IMR-90 (cell line): ENCODE results near the gene PNMA8B. TPM values are rescaled to one million over a fixed set of nuclear protein-coding genes. Genes with fewer than 3 reads are reported as not detected.

ENCODE experiments used
- ATAC-seq: fragments of 200-7000 bp; cut with Tn5 transposase; 2 replicates; pipeline ENCODE4 v1.9.1; 2020; ENCODE audit warnings: low read depth, mild to moderate bottlenecking, moderate library complexity
- BruUV-seq: library from RNA; stranded (reverse); fragments of 400-500 nt; replicated peaks from 2 replicates; lab custom pipeline; 2021; lab: Mats Ljungman, UMichigan
- CTCF ChIA-PET: fragments of 300-600 bp; formaldehyde crosslinking; extraction: SDS; loops from one replicate; lab custom pipeline; 2021; ENCODE audit warnings: antibody characterized with exemption; lab: Yijun Ruan, JAX
- POLR2A ChIA-PET: fragments of 300-600 bp; sonication (Branson Sonifier 250); formaldehyde crosslinking; loops from one replicate; lab custom pipeline; 2022; ENCODE audit warnings: antibody characterized with exemption; ENCODE audit not compliant: unreplicated experiment; lab: Charles Lee
- DNase-seq: peaks from one replicate; pipeline ENCODE4 v3.0.0; 2013
- H2AFZ ChIP-seq: replicated peaks from 2 replicates; pipeline ENCODE3; 2013; ENCODE audit warnings: low read length, mild to moderate bottlenecking; ENCODE audit not compliant: poor library complexity
- H2AK5ac ChIP-seq: 2 replicates; pipeline ENCODE4 v1.6.1; 2013; ENCODE audit warnings: low read depth, low read length, inconsistent platforms
- H2AK9ac ChIP-seq: replicated peaks from 2 replicates; pipeline ENCODE3; 2013; ENCODE audit warnings: mild to moderate bottlenecking, low read depth, low read length, moderate library complexity; ENCODE audit not compliant: poor library complexity
- H2BK120ac ChIP-seq: 2 replicates; pipeline ENCODE4 v1.6.1; 2013; ENCODE audit warnings: low read depth, low read length, inconsistent platforms
- H2BK15ac ChIP-seq: 3 replicates; pipeline ENCODE4 v1.6.1; 2013; ENCODE audit warnings: low read depth, low read length, inconsistent platforms
- H2BK20ac ChIP-seq: 2 replicates; pipeline ENCODE4 v1.6.1; 2013; ENCODE audit warnings: low read depth, mild to moderate bottlenecking, inconsistent platforms, low read length, moderate library complexity
- H2BK5ac ChIP-seq: 2 replicates; pipeline ENCODE4 v1.6.1; 2013; ENCODE audit warnings: mild to moderate bottlenecking, low read depth, low read length, inconsistent platforms; ENCODE audit not compliant: poor library complexity, severe bottlenecking
- H3K14ac ChIP-seq: replicated peaks from 2 replicates; pipeline ENCODE4 v1.6.1; 2013; ENCODE audit warnings: low read depth, low read length, inconsistent platforms
- H3K18ac ChIP-seq: 2 replicates; pipeline ENCODE4 v1.6.1; 2013; ENCODE audit warnings: low read depth, low read length, control low read depth
- H3K23ac ChIP-seq: 2 replicates; pipeline ENCODE4 v1.6.1; 2013; ENCODE audit warnings: low read depth, low read length, inconsistent platforms
- H3K27ac ChIP-seq: 2 replicates; pipeline ENCODE4 v1.5.1; 2013; ENCODE audit warnings: mild to moderate bottlenecking, control low read depth, low read length; ENCODE audit not compliant: insufficient read depth
- H3K27me3 ChIP-seq: 2 replicates; pipeline ENCODE4 v1.6.1; 2013; ENCODE audit warnings: low read length; ENCODE audit not compliant: control insufficient read depth, insufficient read depth
- H3K36me3 ChIP-seq: 2 replicates; pipeline ENCODE4 v1.6.1; 2013; ENCODE audit warnings: low read length, mixed read lengths; ENCODE audit not compliant: control insufficient read depth, insufficient read depth
- H3K4ac ChIP-seq: 2 replicates; pipeline ENCODE4 v1.6.1; 2013; ENCODE audit warnings: low read depth, low read length, inconsistent platforms
- H3K4me1 ChIP-seq: 2 replicates; pipeline ENCODE4 v1.6.1; 2013; ENCODE audit warnings: low read length, mixed read lengths; ENCODE audit not compliant: control insufficient read depth, insufficient read depth
- H3K4me2 ChIP-seq: 2 replicates; pipeline ENCODE4 v1.6.1; 2013; ENCODE audit warnings: low read depth, mild to moderate bottlenecking, control low read depth, low read length, moderate library complexity
- H3K4me3 ChIP-seq: 2 replicates; pipeline ENCODE4 v1.5.1; 2013; ENCODE audit warnings: low read depth, mild to moderate bottlenecking, control low read depth, low read length, moderate library complexity; ENCODE audit not compliant: insufficient read depth
- H3K56ac ChIP-seq: 2 replicates; pipeline ENCODE4 v1.6.1; 2013; ENCODE audit warnings: low read length, inconsistent platforms; ENCODE audit not compliant: insufficient read depth; ENCODE audit errors: extremely low read depth
- H3K79me1 ChIP-seq, 2 experiments: 2 replicates each; pipeline ENCODE4 v1.6.1; 2013; ENCODE audit warnings: low read length in 2 of 2, inconsistent platforms in 1 of 2, low read depth in 1 of 2
- H3K9ac ChIP-seq: 2 replicates; pipeline ENCODE4 v1.6.1; 2013; ENCODE audit warnings: low read depth, low read length, control low read depth
- H3K9me1 ChIP-seq: 2 replicates; pipeline ENCODE4 v1.6.1; 2013; ENCODE audit warnings: low read length, inconsistent platforms; ENCODE audit not compliant: insufficient read depth
- H3K9me3 ChIP-seq: 2 replicates; pipeline ENCODE4 v1.6.1; 2013; ENCODE audit warnings: low read length; ENCODE audit not compliant: control insufficient read depth, insufficient read depth
- H4K20me1 ChIP-seq: 2 replicates; pipeline ENCODE4 v1.6.1; 2013; ENCODE audit warnings: low read length, inconsistent platforms; ENCODE audit not compliant: insufficient read depth
- H4K5ac ChIP-seq: 2 replicates; pipeline ENCODE4 v1.6.1; 2013; ENCODE audit warnings: mild to moderate bottlenecking, low read depth, low read length, control low read depth
- H4K8ac ChIP-seq, 2 experiments: 2 replicates each; pipeline ENCODE4 v1.6.1; 2013; ENCODE audit warnings: low read depth in 2 of 2, low read length in 2 of 2, control low read depth in 1 of 2, inconsistent platforms in 1 of 2
- H4K91ac ChIP-seq: 2 replicates; pipeline ENCODE4 v1.6.1; 2013; ENCODE audit warnings: low read depth, low read length, inconsistent platforms; ENCODE audit not compliant: insufficient read depth
- FOS ChIP-seq: fragments of 150-350 bp; IDR thresholded peaks from 2 replicates; pipeline ENCODE4 v1.6.1; 2016; ENCODE audit warnings: low read depth, low read length
- WGBS, 2 experiments: methylation state at CpG; one replicate each; pipeline versions ENCODE4 v1.1.5 to v1.1.7; 2013; ENCODE audit warnings: missing lambda C conversion rate in 2 of 2; ENCODE audit not compliant: insufficient read length in 1 of 2; ENCODE audit errors: extremely low coverage in 2 of 2; 5-methylcytosine and 5-hydroxymethylcytosine counted together
- dilution Hi-C: fragments of 300-500 bp; cut with HindIII; formaldehyde crosslinking; loops from one replicate; pipeline ENCODE4 v1.14.3; 2018; ENCODE audit warnings: low sequenced_read_pairs; ENCODE audit not compliant: unreplicated experiment
- in situ Hi-C: fragments of 300-500 bp; cut with MboI; formaldehyde crosslinking; loops from 3 replicates; pipeline ENCODE4 v1.14.3; 2019; ENCODE audit warnings: low sequenced_read_pairs, inconsistent platforms, mixed read lengths
- intact Hi-C: fragments of 100-400 bp; cut with micrococcal nuclease; formaldehyde crosslinking; loops from 2 replicates; pipeline ENCODE4 v1.10.0; 2022
- polyA plus RNA-seq, 3 experiments: library from polyadenylated mRNA; depleted of rRNA; stranded (reverse); fragments of >200 nt; gene quantifications; 2 replicates each; pipeline ENCODE4 v1.2.3, GENCODE V29; 2012; ENCODE audit warnings: low replicate concordance in 1 of 3
- total RNA-seq: library from RNA; depleted of rRNA; stranded (reverse); fragments of >200 nt; gene quantifications from 2 replicates; pipeline ENCODE4 v1.2.3, GENCODE V29; 2012

The PNMA8B gene
- total and polyA plus RNA-seq, 2 of the 4 experiments (the other 2 are of a cell fraction) = 0.12 to 0.18 TPM

DNA sequence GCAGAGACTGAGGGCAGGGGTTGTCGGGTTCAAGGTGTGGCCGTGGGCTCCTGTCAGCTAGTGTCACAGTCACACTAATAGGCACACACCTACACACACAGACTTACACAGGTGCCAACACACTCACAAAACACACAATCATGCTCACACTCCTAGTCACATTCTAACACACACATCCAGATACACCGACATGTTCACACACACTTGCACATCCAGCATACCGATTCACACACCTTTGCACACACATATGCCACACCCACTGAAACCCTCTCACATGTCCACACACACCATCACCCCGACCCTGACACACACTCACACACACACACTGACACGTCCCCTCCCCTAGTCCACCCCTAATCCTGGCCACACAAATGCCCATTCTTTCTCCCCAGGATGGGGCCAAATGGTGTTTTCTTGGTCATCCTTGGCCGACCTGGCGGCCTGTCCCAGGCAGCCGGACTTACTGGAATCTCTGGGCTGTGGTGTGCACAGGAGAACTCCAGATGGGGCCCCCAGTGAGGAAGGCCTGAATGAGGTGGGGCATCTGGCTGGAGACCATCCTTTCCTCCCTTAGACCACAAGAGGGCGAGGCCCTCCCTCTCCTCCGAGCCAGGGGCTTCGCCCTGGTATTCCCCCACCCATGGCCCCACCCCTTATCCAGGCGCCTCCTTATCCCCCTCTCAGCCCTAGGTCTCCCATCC, 19.1 kb upstream of the PNMA8B start:
- Histone ChIP-seq H2AK9ac (no peak overlapping the region), H3K4ac (no peak overlapping the region), H3K18ac (no peak overlapping the region), H3K79me1 (no peaks in the 10 kb centered on the region), H3K4me2 (no peak overlapping the region), H3K14ac (no peak overlapping the region), H2BK20ac (no peak overlapping the region), H4K20me1 (no peaks in the 10 kb centered on the region), H3K9me1 (no peaks in the 10 kb centered on the region; the same call in 1 of the 2 replicates), H3K9ac (no peak overlapping the region), H2BK15ac (no peak overlapping the region), H4K91ac (no peak overlapping the region), H3K27ac (no peak overlapping the region), H2AFZ (no peak overlapping the region), H3K27me3 (peaks cover 7% of the 10 kb centered on the region), H3K4me3 (no peak overlapping the region), H3K56ac (no peak overlapping the region), H4K5ac (no peak overlapping the region), H3K4me1 (no peaks in the 10 kb centered on the region), H2AK5ac (no peak overlapping the region), H3K9me3 (peaks cover 9% of the 10 kb centered on the region), H3K36me3 (no peaks in the 10 kb centered on the region), H2BK5ac (no peak overlapping the region), H3K23ac (no peak overlapping the region), H4K8ac (no peak overlapping the region), H2BK120ac (no peak overlapping the region)
- ChIA-PET POLR2A (no interaction called here), CTCF (interaction anchor here (0.7 kb wide), 1 partner anchor 114 kb away, joined by 3 read pairs; no protein-coding TSS in a partner anchor)
- no peak for ATAC-seq
- no peak for TF ChIP-seq FOS
- in situ Hi-C loops (no loop called here), intact Hi-C loops (no loop called here), dilution Hi-C loops (no loop called here)
- no TSS peak for BruUV-seq
- no peak for DNase-seq
- 77% methylated on average over 8 of the region's 13 CpGs; no CpG with 5 or more reads in 1 of the 2 experiments for WGBS, 2 experiments
